H9 (cell line): ENCODE measurements around the gene MCM3AP. TPM values are rescaled to one million over a fixed set of nuclear protein-coding genes. Genes with fewer than 3 reads are reported as not detected.

ENCODE experiments used
- DNase-seq: peaks from one replicate; pipeline ENCODE4 v3.0.0-alpha.2; 2017
- H2AFZ ChIP-seq: one replicate; pipeline ENCODE4 v1.6.1; 2013; ENCODE audit warnings: mild to moderate bottlenecking, low read length, control low read depth, moderate library complexity
- H2AK5ac ChIP-seq: 2 replicates; pipeline ENCODE4 v1.6.1; 2013; ENCODE audit warnings: low read length, control low read depth, mixed read lengths; ENCODE audit not compliant: insufficient read length
- H2BK120ac ChIP-seq: one replicate; pipeline ENCODE4 v1.6.1; 2013; ENCODE audit warnings: low read depth, mild to moderate bottlenecking, low read length, control low read depth, inconsistent platforms; ENCODE audit not compliant: poor library complexity, severe bottlenecking
- H2BK12ac ChIP-seq: 2 replicates; pipeline ENCODE4 v1.6.1; 2013; ENCODE audit warnings: low read length, control low read depth, mixed read lengths, low read depth; ENCODE audit not compliant: insufficient read length
- H2BK15ac ChIP-seq: 2 replicates; pipeline ENCODE4 v1.6.1; 2013; ENCODE audit warnings: low read depth, low read length, control low read depth
- H2BK20ac ChIP-seq: one replicate; pipeline ENCODE4 v1.6.1; 2013; ENCODE audit warnings: low read depth, mild to moderate bottlenecking, low read length, control low read depth, inconsistent platforms; ENCODE audit not compliant: poor library complexity, severe bottlenecking
- H2BK5ac ChIP-seq: 2 replicates; pipeline ENCODE4 v1.6.1; 2013; ENCODE audit warnings: low read length, control low read depth, mixed read lengths; ENCODE audit not compliant: insufficient read length
- H3K14ac ChIP-seq: 2 replicates; pipeline ENCODE4 v1.6.1; 2013; ENCODE audit warnings: low read length, control low read depth; ENCODE audit not compliant: insufficient read depth
- H3K18ac ChIP-seq: 2 replicates; pipeline ENCODE4 v1.6.1; 2013; ENCODE audit warnings: low read depth, mild to moderate bottlenecking, mixed read lengths, low read length, control low read depth; ENCODE audit not compliant: insufficient read length
- H3K23ac ChIP-seq: 2 replicates; pipeline ENCODE4 v1.6.1; 2013; ENCODE audit warnings: low read length, control low read depth, mixed read lengths, low read depth; ENCODE audit not compliant: insufficient read length
- H3K23me2 ChIP-seq: 2 replicates; pipeline ENCODE4 v1.6.1; 2013; ENCODE audit warnings: low read depth, mild to moderate bottlenecking, mixed read lengths, low read length, control low read depth; ENCODE audit not compliant: insufficient read length, poor library complexity, severe bottlenecking
- H3K27ac ChIP-seq: 2 replicates; pipeline ENCODE4 v1.5.1; 2013; ENCODE audit warnings: low read length, control low read depth, mixed read lengths, low read depth; ENCODE audit not compliant: insufficient read length
- H3K27me3 ChIP-seq: 2 replicates; pipeline ENCODE4 v1.6.1; 2013; ENCODE audit warnings: low read length, control low read depth, inconsistent platforms; ENCODE audit not compliant: insufficient read depth
- H3K4ac ChIP-seq: 2 replicates; pipeline ENCODE4 v1.6.1; 2013; ENCODE audit warnings: low read depth, mild to moderate bottlenecking, control low read depth, inconsistent platforms, low read length, moderate library complexity
- H3K4me1 ChIP-seq: 2 replicates; pipeline ENCODE4 v1.6.1; 2013; ENCODE audit warnings: low read length, control low read depth, inconsistent platforms; ENCODE audit not compliant: insufficient read depth
- H3K4me2 ChIP-seq: 2 replicates; pipeline ENCODE4 v1.6.1; 2013; ENCODE audit warnings: low read length, control low read depth, mixed read lengths; ENCODE audit not compliant: insufficient read length, insufficient read depth
- H3K56ac ChIP-seq: 2 replicates; pipeline ENCODE4 v1.6.1; 2013; ENCODE audit warnings: low read depth, mild to moderate bottlenecking, mixed read lengths, low read length, control low read depth; ENCODE audit not compliant: insufficient read length
- H3K79me1 ChIP-seq: 2 replicates; pipeline ENCODE4 v1.6.1; 2013; ENCODE audit warnings: low read depth, mild to moderate bottlenecking, moderate library complexity, low read length, control low read depth, inconsistent platforms; ENCODE audit not compliant: insufficient read depth, poor library complexity, severe bottlenecking
- H3K79me2 ChIP-seq: 2 replicates; pipeline ENCODE4 v1.6.1; 2013; ENCODE audit warnings: low read length, control low read depth, inconsistent platforms; ENCODE audit not compliant: insufficient read depth
- H3K9ac ChIP-seq: 2 replicates; pipeline ENCODE4 v1.6.1; 2013; ENCODE audit warnings: low read length, control low read depth, mixed read lengths; ENCODE audit not compliant: insufficient read length; ENCODE audit errors: extremely low read depth
- H3K9me3 ChIP-seq: one replicate; pipeline ENCODE4 v1.6.1; 2013; ENCODE audit warnings: low read depth, low read length, inconsistent platforms; ENCODE audit not compliant: control insufficient read depth
- H3T11ph ChIP-seq: one replicate; pipeline ENCODE4 v1.6.1; 2013; ENCODE audit warnings: mild to moderate bottlenecking, low read length, control low read depth, inconsistent platforms
- H4K20me1 ChIP-seq: one replicate; pipeline ENCODE4 v1.6.1; 2013; ENCODE audit not compliant: control insufficient read depth, insufficient read length, insufficient read depth
- H4K5ac ChIP-seq: 2 replicates; pipeline ENCODE4 v1.6.1; 2013; ENCODE audit warnings: low read depth, mild to moderate bottlenecking, mixed read lengths, low read length, control low read depth; ENCODE audit not compliant: insufficient read length
- H4K8ac ChIP-seq: replicated peaks from 2 replicates; pipeline ENCODE4 v1.6.1; 2013; ENCODE audit warnings: low read length, control low read depth, mixed read lengths, low read depth; ENCODE audit not compliant: insufficient read length
- H4K91ac ChIP-seq: 2 replicates; pipeline ENCODE4 v1.6.1; 2013; ENCODE audit warnings: low read depth, mild to moderate bottlenecking, moderate library complexity, mixed read lengths, low read length, control low read depth; ENCODE audit not compliant: insufficient read length
- H3K27ac Mint-ChIP-seq, 3 experiments: 2 replicates in 2 of 3; 3 replicates in 1 of 3; pipeline ENCODE4 v1.8.0; 2020 to 2021; ENCODE audit warnings: mixed read lengths in 3 of 3, mild to moderate bottlenecking in 1 of 3, moderate library complexity in 1 of 3
- H3K27me3 Mint-ChIP-seq: 2 replicates; pipeline ENCODE4 v1.8.0; 2021; ENCODE audit warnings: low read depth, mild to moderate bottlenecking, moderate library complexity, mixed read lengths
- H3K36me3 Mint-ChIP-seq, 3 experiments: 2 replicates in 2 of 3; 3 replicates in 1 of 3; pipeline ENCODE4 v1.8.0; 2020 to 2021; ENCODE audit warnings: low read depth in 3 of 3, mixed read lengths in 3 of 3; ENCODE audit not compliant: insufficient read depth in 1 of 3
- H3K4me1 Mint-ChIP-seq, 2 experiments: 2 replicates each; pipeline ENCODE4 v1.8.0; 2020; ENCODE audit warnings: mixed read lengths in 2 of 2
- H3K4me3 Mint-ChIP-seq, 2 experiments: 2 replicates in 1 of 2; 3 replicates in 1 of 2; pipeline ENCODE4 v1.8.0; 2020 to 2021; ENCODE audit warnings: mild to moderate bottlenecking in 2 of 2, mixed read lengths in 2 of 2, moderate library complexity in 1 of 2
- H3K9me3 Mint-ChIP-seq, 2 experiments: 2 replicates in 1 of 2; 3 replicates in 1 of 2; pipeline ENCODE4 v1.8.0; 2020; ENCODE audit warnings: mild to moderate bottlenecking in 2 of 2, mixed read lengths in 2 of 2, moderate library complexity in 1 of 2
- CTCF ChIP-seq: fragments of 200-600 bp; sonication (generic); conservative IDR thresholded peaks from 3 replicates; pipeline ENCODE4 v1.8.0; 2021; ENCODE audit warnings: antibody characterized with exemption, mild to moderate bottlenecking
- WGBS: extraction: QIAGEN DNeasy Blood & Tissue Kit; methylation state at CpG from one replicate; pipeline ENCODE4 v1.1.7; 2013; ENCODE audit warnings: missing lambda C conversion rate, low lambda C conversion rate, mixed read lengths; ENCODE audit not compliant: insufficient read length; ENCODE audit errors: extremely low coverage; 5-methylcytosine and 5-hydroxymethylcytosine counted together
- total RNA-seq: library from RNA; stranded (reverse); gene quantifications from 2 replicates; pipeline ENCODE4 v1.2.1, GENCODE V29; 2021

MCM3AP gene
- total RNA-seq, 1 experiment from 2014 or later, result 124 TPM

DNA sequence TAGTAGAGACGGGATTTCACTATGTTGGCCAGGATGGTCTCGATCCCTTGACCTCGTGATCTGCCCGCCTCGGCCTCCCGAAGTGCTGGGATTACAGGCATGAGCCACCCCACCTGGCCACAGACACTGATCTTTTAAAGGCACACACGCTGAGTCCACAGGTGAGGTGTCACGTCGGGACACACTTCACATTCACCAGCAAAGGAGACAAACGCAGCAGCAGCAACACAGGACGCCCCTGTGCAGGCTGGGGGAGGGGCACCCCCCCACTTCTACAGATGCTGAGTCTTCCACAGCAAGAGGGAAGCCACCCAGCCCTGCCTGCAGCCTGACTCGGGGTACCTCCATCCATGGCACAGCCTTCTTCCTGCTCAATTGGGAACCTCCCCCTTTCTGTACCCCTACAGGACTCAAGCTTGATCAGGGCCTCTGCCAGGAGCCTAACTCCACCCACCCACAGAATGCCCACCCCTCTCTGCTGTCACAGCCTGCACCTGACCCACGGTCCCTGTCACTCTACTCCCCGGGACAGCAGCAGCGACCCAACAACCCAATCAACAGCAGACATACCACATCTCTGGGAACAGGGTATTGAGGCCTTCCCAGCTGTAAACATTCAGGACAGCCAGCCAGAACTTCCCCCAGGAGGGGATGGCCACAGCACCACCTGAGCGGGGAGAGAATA is 66.4 kb downstream of the MCM3AP start:
- DNase-seq, result no peak
- H3K4ac ChIP-seq, result no peak overlapping the region
- no peak overlapping the region for H3K4me2 ChIP-seq
- H3K14ac ChIP-seq, result no peak overlapping the region
- H4K91ac ChIP-seq, result no peak overlapping the region
- H4K20me1 ChIP-seq, result no peaks in the 10 kb centered on the region
- H4K8ac ChIP-seq, result no peak overlapping the region
- no peaks in the 10 kb centered on the region for H3K79me1 ChIP-seq
- no peak overlapping the region for H2AK5ac ChIP-seq
- Mint-ChIP-seq H3K4me3 (peak overlapping the region in 1 of 2 experiments; percentile 46; a peak in 1 of 5 replicates), H3K27ac (peak overlapping the region; percentile 19 to 52 (median 26); a peak in 4 of 7 replicates), H3K27me3 (no peaks in the 10 kb centered on the region), H3K4me1 (no peaks in the 10 kb centered on the region), H3K36me3 (peaks cover 25 to 50% (median 36%) of the 10 kb centered on the region in 3 experiments), H3K9me3 (no peaks in the 10 kb centered on the region)
- no peaks in the 10 kb centered on the region for H3K9me3 ChIP-seq
- H2BK5ac ChIP-seq, result no peak overlapping the region
- no peaks in the 10 kb centered on the region for H3K23me2 ChIP-seq
- no peak overlapping the region for H3K23ac ChIP-seq
- H3K4me1 ChIP-seq, result no peaks in the 10 kb centered on the region
- no peak overlapping the region for H3K27ac ChIP-seq
- H3K27me3 ChIP-seq, result no peaks in the 10 kb centered on the region
- no peak overlapping the region for H2BK15ac ChIP-seq
- no peak overlapping the region for H3K18ac ChIP-seq
- H3K56ac ChIP-seq, result no peak overlapping the region
- H2AFZ ChIP-seq, result no peak overlapping the region
- no peak overlapping the region for H2BK120ac ChIP-seq
- H3T11ph ChIP-seq, result no peak overlapping the region
- peaks cover 19% of the 10 kb centered on the region; the same call in 1 of the 2 replicates for H3K79me2 ChIP-seq
- H2BK12ac ChIP-seq, result no peak overlapping the region
- TF ChIP-seq CTCF, result no peak
- no peak overlapping the region for H2BK20ac ChIP-seq
- H3K9ac ChIP-seq, result no peak overlapping the region
- no CpG with 5 or more reads among the region's 16 CpGs for WGBS
- no peak overlapping the region for H4K5ac ChIP-seq
